Kidney tubule cell (primary cell): ENCODE data around the gene GAPDHS.

Experiments
- DNase-seq: peaks from one replicate; pipeline ENCODE4 v3.0.0-alpha.2; 2018; ENCODE audit warnings: low spot score

The GAPDHS gene

DNA sequence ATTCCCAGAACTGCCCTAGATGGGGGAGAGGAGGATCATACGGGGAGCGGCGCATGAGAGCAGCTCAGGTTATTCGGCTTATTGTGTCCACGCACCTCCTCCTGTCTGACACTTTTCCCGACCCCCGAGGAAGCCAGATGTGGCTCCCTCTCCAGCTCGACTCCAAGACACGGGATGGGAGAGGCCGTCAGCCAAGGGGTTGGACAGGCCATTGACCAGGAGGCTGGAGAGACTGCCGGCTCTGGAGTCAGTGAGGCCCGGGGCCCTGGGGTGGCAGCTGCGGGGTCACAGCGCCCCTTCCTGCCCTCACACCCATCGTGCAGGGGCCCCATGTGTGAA, 22.7 kb upstream of the GAPDHS start:
- DNase-seq, result no peak

DNA sequence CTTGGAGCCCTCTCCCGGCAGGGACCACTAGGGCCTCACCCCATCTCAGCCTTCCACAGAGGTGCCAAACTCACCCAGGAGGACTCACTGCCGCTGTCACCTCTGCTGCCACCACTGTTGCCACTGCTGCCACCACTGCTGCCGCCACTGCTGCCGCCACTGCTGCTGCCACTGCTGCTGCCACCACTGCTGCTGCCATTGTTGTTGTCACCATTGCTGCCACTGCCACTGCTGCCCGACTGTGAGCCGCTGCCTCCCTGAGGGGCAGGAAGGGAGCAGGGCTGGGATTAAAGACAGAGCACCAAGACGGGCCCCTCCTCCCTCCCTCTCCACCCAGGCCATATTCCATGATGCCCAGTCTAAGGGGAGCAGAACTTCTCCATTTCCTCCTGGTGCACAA, 21.9 kb upstream of the GAPDHS start:
- DNase-seq, result no peak

DNA sequence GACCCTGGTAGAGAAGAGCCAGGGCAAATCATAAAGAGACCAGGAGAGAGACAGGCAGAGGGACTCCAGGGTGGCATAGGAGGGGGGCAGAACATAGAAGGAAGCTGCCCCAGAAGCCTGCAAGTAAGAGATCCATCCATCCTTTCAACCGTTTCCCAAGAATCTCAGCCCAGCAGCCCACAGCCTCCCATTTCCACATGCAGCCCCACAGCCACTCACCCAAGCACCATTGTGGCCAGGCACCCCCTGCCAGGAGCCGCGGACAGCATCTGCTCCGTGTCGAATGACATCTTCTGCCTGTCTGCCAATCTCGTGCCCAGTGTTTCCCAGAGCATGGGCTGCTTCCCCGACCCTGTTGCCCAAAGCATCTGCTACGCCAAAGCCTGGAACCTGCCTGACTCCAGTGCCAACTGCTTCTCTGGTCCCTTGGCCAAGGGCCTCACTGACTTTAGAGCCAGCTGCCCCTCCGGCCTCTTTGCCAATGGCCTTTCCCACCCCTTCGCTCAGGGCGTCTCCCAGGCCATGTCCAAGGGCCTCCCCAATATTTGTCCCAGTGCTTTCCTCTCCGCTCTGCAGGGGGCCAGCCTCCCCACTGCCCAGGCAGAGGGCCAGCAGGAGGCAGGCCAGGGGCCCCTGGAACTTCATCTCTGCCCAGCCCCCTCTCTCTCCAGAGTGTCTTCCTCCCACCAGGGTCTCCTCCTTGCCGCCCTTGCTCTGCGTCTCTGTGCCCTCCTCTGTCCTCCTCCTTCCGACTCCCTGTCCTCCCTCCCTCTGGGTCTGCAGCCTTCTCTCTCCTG, 20.2 kb upstream of the GAPDHS start:
- DNase-seq, result no peak

DNA sequence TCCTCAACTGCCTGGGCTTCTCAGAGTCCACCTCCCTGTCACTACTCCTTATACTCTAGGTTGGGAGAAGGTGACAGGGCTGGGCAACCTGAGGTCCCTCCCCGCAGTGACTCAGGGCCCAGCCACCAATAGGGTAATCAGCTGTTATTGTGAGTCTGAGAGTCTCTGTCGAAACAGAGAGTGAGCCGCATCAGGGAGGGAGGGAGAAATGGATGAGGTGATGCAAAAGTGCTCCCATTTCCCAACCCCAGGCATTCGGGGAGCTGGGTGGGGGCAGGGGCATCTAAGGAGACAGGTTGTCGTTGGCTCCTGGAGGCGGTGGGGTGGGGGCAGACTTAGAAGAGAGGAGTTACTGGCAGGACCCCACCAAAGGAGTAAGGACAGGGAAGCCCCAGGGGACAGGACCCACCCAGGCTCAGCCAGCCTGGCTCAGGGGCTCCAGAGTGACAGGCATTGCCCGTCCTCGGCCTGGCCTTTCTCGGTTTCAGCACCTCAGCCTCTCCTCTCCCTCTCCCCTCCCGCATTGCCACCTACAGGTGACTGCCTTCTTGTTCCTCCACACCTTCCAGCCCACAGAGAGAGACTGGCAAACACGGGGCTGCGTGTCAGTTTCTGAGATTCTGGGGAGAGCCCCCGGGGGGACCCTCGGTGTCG, 19.5 kb upstream of the GAPDHS start, which contains the start of gene DMKN:
Gene DMKN (minus strand): TSS at position 22 of the 654 bp plus-strand sequence. CDS start 174 bp downstream, outside the sequence.
- DNase-seq, result peak; percentile 57

DNA sequence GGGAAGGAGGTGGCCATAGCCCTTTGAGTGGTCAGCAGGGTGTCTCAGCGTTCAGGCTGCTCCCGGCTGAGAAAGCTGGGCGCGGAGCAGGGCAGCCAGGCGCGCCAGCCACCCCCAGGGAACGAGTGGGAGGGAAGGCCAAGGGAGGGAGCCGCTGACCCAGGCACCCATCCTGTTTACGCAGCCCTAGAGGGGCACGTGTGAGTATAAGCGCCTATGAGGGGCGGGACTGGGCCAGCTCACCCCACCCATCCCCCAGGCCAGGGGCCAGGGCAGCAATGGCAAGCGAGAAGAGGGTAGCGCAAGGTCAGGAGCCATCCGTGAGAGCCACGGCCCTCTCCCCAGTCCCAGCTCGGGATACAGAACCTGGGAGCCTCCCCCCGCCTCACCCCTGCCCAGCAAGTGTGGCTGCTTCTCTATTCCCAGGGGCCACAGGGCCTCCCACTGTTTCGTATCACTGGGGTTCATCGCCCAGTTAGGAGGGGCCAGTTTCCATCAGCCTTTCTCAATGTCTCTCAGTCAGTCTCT, 18.9 kb upstream of the GAPDHS start:
- peak; percentile 20 for DNase-seq

DNA sequence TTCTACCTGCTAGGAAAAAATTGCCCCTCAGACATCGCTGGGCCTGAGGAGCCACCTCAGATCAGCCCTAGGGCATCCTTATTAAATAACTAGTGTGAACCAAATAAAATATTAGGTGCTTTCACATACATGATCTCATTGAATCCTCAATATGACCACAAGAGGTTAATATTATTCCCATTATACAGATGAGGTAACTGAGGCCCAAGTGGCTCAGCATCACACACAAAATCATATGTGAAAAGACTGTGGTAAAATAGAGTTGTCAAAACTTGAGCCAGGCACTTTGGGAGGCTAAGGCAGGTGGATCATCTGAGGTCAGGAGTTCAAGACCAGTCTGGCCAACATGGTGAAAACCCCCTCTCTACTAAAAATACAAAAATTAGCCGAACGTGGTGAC, 16.9 kb upstream of the GAPDHS start:
- DNase-seq, result no peak

DNA sequence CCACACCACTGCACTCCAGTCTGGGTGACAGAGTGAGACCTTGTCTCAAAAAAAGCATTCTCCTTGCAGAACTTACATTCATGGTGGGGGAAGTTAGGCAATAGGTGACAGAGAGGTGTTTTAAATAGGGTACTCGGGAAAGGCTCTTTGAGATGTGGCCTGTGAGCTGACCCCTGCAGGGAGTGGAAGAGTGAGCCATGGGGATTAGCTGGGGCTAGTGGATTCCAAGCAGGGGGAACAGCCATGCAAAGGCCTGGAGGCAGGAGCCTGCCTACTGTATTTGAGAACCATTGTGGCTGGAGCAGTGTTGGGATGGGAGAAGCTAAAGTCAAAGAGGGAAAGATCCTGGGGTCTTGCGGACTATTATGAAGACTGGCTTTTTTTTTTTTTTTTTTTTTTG, 15.9 kb upstream of the GAPDHS start:
- DNase-seq, result no peak

DNA sequence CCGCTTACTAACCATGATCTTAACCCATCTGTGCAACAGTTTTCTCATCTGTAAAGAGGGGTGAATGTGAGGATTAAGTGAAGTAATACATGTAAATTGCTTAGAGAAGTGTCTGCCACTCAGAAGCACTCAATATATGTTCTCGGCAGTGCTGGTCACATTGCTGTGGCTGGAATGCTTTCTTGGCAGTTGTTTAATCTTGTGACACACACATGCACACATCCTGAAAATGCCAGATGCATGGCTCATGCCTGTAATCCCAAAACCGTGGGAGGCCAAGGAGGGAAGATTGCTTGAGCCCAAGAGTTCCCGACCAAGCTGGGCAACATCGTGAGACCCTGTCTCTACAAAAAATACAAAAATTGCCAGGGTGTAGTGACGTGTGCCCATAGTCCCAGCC, 14.9 kb upstream of the GAPDHS start:
- DNase-seq, result peak; percentile 87

DNA sequence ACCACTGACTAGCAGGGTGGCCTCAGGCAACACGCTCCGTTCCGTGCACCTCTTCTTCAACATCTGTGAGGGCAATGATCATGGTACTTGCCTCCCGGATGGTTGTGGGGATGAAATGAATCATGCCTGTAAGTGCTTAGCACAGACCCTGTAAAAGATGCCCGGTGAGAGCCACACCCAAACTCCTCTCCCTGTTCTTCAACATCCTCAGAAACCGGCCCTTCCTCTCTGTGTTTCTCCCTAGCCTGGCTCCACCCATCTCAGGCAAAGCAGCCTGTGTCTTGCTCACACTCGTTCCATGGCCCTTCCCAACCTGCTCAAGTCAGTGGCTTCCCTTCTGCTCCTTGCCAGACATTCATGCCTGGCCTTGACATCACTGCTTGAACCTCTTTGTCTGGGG, 14.0 kb upstream of the GAPDHS start:
- no peak for DNase-seq

DNA sequence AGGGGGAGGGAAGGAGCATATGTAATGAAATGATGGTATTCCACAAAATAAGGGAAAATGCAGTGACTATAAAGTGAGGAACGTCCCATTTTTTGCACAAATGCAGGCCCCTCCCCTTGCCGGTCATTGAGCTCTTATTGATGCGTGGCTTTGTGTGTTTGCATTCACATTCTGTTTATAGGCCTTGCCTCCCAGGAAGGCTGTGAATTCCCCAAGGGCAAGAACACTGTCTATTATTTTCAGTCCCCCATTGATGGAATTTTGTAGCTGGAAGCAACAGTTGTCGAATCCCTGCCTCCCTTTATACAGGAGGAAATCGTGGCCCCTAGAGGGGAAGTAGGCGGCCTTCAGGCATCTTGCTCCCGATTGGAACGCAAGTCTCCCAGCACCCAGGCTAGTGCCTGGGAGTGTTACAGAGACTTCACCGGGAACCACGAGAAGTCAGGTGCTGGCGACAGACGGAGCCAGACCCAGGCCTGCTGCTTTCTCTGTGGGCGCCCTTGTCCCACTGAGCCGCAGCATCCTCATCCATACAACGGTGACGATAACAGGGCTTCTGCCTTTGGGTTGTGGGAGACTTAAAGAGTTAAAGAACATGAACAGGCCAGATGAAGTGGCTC, 12.0 kb upstream of the GAPDHS start:
- DNase-seq, result no peak

DNA sequence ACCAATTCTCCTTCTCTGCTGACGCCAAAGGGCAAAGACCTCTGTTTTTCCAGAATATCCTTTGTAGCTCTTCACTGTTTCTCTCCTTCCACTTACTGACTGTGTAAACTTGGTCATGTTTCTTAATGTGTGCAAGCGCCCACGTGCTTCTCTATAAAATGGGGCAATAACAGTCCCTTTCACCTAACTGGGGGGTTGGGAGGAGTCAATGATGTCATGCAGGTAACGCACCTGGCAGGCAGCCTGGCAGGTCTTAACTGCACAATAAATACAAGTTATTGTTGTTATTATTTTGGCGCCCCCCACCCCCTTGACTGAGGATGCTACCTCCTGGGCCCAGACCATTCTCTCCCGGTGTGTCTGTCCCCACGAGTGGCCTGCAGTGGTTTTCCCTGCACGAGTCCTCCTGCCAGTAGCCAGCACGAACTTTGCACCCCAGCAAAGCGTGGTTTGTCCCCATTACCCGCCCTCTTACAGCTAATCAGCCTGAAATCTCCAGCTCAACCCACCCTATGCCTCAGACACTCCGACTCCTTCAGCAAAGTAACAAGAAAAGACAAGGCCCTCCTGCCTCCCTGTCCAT, 10.4 kb upstream of the GAPDHS start:
- no peak for DNase-seq

DNA sequence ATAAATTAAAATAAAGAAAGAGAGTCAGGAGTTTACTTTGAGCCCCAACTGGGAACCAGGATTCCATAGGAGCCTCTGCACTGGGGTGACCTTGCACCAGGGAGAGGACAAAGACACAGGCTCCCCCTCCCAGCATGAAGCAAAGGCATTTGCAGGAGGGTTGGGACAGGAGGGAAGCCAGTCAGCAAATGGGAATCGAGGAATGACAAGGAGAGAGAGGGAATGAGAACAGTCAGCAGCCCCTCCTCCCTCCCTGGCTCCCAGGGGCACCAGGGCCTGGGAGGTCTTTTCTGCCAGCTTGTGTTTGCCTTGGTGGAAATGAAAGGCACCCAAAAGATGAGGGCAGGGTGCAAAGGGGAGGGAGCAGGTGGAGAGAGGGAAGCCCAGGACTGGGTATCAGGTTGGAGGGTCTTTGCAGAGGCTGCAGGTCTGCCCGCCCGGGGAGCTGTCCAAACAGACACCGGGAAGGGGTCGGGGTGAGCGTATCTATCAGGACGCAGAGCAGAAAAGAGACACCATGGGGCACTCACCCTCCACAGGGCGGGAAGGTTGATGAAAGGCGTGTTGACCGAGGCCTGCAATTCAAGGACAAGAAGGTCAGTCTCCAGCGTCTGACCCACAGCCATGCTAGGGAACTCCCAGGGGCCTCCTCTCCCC, 8.9 kb upstream of the GAPDHS start:
- no peak for DNase-seq

DNA sequence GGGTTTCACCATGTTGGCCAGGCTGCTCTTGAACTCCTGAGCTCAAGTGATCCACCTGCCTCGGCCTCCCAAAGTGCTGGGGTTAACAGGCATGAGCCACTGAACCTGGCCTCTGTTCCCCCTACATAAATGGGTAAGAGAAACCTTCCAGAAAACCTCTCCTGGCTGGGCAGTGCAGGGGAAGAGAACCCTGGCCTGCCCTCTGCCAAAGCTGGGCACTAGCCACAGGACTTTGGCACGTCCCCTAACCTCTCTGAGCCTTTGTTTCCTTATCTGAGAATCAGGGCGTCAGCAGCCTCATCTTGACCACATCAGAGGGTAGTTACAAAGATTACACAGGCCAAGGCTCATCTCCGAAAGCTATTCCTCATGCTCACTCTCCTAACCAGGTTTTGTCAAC, 7.4 kb upstream of the GAPDHS start:
- DNase-seq, result no peak

DNA sequence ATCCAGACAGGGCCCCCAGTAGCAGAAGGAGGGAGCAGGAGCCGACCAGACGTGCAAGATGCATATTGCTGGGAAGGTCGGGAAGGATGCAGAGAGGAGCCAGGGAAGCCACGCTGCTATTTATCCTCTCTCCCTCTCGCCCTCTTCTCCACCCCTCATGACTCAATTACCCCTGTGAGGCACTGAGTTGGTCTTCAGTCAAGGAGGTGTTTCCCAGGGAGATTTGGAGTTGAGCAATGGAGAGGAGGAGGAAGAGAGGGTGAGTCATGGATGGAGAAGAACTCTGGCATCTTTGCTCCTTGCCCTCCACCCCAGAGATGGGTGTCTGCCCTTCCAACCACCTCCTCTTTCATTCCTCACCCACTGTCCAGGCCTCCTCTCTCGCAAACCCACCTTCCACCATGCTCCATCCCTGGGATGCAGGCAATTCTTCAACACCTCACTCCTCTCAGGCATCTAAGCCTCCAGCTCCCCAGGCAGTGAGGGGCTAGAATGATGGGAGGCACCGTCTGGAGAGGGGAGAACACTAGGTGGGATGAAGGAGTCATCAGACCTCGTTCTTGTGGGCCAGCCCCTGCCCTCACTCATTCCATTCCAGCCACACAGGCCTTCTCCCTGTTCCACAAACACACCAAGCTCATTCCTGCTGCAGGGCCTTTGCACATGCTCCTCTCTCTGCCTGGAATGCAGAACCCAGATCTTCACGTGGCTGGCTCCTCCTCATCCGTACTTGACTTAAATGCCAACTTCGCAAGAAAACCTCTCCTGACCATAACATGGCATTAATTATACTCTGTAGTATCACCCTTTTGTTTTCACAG, 4.8 kb upstream of the GAPDHS start, which contains the start of gene SBSN:
Gene SBSN (minus strand): TSS at position 94 of the 821 bp plus-strand sequence. CDS start 30 bp downstream, at position 64.
- peak; percentile 58 for DNase-seq

DNA sequence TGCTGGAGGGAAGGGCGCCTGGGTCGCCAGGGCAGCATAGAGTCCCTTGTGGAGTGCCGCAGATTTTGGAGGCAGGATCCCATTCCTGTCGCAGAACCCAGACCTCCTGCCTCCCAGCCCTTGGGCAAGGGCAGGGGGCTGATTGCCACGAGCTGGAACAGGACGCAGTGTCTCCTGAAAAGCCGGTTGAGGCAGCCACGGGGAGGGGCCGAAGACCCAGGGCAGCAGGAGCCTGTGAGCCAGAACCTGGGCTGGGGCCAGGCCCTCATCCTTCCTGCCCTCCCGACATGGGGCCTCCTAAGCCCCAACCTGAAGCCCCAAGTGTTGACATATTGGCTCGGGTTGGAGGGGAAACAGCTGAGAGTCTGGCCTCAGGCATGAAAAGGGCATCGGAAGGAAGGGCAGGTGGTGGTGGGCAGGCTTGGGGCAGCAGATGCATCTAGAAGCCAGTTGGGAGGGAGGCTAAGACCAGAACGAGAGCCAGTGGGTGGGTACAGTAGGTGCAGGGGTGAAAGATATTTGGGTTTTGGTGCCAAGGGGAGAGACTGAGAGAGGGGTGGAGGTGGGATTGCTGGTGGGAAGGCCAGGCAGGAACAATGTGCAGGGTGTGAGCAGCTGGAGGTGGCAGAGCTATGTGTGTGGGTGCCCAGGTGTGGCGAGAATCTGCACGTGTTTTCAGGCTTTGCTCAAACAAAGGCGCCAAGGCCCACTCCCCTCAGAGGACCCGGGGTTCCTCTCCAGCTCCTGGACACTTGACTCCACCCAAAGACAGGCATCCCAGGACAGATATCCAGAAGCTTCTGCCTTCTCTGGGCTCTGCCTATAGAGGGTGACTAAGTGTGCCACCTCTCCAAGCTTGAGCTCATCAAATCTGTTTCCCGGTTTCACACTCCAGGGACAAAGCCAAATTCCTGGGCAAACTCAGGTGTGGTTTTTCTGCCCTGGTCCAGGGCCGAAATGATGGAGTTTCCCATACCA, 3.7 kb upstream of the GAPDHS start:
- DNase-seq, result no peak

DNA sequence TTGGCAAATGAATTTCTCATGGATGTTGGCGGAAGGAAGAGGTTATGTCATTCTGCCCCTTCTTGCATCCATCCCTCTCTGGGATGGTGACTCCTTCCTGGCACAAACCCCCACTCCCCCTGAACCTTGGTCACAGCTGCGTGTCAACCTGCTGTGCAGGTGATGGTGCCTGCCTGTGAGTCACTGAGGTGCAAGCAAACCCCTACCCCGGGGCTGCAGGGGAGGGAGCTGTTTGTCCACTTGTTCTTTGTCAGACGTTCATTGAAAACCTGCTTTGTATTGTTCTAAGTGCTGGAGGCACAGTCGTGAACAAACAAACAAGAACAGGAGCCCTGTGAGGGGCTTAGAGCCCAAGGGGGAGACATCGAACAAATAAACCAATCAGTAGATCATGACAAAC, 2.0 kb upstream of the GAPDHS start:
- DNase-seq, result peak; percentile 48

DNA sequence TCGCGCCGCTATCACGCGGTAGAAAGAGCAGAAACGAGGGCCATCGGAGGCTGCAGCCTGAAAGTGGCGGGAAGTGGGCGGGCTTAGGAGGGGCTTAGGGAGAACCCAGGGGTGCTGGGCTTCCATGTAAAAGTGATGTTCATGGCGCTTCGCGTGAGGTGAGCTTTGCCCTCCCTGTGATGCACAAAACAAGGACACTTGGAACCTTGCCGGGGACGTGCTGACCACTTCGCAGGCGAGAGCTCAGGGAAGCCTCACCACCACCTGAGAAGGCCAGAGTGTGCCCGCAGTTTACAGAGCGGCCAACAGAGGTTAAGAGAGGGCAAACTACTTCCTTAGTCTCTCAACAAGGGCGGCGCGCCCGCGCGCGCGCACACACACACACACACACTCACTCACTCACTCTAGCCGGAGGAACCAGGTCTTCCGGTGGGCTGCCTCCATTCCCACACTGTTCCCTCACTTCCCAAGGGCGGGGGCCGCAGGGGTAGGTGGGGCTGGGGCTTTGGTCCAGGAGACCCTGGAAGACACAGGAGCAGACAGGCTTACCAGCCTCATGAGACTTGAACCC, 651 bp downstream of the GAPDHS start:
- DNase-seq, result peak; percentile 51

DNA sequence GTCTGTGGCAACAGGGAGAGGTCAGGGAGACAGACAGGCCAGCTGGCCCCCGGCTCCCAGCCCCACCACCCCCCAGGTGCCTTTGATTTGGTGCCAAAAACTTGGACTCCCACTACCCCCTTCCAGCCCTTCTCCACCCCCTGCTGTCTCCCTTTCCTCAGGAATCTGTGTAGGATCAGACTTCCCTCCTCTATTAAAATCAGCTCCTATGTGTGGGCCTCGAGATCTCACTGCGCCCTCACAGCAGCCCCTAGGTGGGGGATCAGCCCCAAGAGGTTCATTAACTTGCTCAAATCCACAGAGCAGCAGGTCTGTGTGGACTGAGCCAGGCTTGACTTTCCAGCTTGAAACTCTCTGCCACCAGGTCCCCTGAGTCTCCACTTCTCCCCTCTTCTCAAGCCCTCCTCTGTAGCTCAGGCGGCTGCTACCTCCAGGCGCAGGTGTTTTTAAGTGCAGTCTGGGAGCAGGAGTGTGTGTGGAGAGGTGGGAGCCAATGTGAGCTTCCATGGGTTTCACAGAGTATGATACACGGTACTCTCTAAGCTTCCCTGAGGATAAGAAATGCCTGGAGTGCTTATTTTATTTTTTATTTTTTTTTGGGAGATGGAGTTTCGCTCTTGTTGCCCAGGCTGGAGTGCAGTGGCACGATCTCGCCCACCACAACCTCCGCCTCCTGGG, 1.7 kb downstream of the GAPDHS start:
- no peak for DNase-seq

DNA sequence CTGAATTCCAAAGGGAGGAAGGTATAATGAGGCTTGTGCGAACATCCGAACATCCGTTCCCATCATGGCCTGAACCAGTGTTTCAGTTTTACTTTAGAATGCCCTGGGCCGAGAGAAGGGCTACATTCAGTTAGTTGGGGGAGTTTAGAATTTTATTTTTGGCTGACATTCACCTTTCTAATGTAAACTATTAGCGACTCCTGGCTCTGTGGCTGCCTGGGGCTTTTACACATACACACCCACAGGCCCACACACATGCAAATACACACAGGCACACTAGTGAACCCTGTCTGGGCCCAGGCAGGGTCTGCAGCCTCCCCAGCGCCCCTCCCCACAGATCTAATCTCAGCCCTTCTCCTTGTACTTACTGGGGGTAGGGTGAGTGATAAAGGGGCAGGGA, 6.1 kb downstream of the GAPDHS start:
- DNase-seq, result no peak
